T-helper 2 cell treated with Interferon-gamma antibody and Interleukin-4, amounts not matched to agents 100 ng/mL and 5 ng/mL, for 36 hours (primary cell): ENCODE results near the gene EPB41L1. TPM values are rescaled to one million over a fixed set of nuclear protein-coding genes. Genes with fewer than 3 reads are reported as not detected.

ENCODE experiments used
- intact Hi-C: fragments of 100-400 bp; cut with micrococcal nuclease; formaldehyde crosslinking; loops from one replicate; pipeline ENCODE4 v1.15.1; 2023
- total RNA-seq: library from RNA; stranded (reverse); gene quantifications from 2 replicates; pipeline ENCODE4 v1.2.3, GENCODE V29; 2022

The EPB41L1 gene
- total RNA-seq, 1 donor from 2014 or later, result not detected

DNA sequence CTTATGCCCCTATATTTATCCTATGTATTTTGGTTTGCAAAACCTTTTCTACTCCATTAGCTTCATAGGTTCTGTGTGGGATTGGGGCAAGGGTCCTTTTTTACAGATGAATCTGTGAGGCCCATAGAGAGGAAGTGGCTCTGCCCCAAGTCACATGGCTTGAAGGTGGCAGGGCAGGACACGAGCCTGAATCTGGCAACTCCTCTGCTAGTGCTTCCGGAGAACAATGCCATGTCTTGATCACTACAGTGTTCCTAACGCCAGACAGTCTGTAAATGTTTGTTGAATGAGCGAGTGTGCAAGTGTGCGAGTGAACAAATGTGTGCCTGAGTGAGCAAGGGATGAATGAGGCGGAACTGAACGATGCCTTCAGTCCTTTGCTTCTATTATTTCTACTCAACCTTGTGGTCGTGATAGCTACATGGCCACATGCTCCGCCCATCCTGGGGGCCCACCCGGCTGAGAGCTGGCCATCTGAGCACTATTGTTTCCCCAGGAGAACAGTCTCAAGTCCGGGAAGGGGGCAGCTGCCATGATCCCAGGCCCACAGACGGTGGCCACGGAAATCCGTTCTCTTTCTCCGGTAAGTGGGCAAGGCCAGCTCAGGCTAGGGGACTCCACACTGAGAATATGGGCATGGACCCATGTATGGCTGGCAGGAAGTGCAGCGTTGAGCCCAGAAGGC, 64.0 kb downstream of the EPB41L1 start:
- intact Hi-C loops, result no loop called here

DNA sequence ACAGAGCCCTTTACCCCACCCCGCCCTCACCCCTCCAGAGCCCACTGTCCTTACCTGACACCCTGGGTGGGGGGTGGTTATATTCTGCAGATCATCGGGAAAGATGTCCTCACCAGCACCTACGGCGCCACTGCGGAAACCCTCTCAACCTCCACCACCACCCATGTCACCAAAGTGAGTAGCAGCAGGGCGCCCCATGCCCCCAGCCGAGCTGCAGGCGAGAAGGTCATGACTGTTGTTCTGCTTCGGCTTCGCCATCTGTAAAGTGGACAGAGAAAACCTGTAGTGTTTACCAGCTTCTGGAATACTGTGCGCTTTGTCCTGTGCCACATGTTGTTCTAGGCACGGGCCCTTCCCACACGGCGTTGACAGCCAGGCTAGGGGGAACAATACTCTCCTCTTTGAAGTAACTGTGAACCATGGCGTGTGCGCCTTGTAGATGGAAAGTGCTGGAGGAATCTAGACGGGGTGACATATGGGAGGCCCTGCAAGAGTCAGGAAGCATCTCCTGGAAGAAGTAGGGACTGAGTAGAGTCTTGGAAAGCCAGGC, 65.2 kb downstream of the EPB41L1 start:
- intact Hi-C loops, result no loop called here

DNA sequence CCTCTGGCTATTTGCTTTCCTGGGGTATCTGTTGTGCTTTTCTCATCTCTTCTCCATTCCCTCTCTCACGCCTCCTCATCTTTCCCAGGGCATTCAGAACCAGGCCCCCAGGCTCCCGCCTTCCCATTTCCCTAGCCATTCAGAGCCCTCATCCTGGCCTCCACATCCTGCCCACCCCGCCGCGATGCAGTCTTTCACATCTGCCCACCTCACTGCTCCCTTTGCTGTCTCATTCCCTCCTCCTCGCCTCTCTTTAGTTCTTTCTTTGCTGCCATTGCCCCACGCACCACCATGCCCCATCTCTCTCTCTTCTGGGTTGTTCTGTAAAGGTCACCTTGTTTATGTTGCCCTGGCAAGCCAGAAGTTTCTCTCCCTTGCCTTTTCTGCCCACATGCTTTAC, 71.1 kb downstream of the EPB41L1 start:
- intact Hi-C loops, result no loop called here

DNA sequence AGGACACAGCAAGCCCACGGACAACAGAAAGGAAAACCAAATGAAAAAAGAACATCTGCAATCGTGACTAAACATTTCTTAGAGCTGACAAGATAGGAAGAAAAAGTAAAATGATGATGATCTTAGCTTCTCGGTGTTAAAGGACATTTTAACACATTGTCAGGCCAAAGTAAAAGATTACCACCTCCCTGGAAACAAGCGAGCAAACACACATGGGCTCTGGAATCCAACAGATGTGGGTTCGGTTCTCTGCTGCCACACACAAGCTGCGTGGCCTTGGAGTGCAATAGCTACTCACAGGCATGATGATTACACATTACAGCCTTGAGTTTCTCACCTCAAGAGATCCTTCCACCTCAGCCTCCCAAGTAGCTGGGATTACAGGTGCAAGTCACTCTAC, 74.2 kb downstream of the EPB41L1 start:
- intact Hi-C loops, result no loop called here

DNA sequence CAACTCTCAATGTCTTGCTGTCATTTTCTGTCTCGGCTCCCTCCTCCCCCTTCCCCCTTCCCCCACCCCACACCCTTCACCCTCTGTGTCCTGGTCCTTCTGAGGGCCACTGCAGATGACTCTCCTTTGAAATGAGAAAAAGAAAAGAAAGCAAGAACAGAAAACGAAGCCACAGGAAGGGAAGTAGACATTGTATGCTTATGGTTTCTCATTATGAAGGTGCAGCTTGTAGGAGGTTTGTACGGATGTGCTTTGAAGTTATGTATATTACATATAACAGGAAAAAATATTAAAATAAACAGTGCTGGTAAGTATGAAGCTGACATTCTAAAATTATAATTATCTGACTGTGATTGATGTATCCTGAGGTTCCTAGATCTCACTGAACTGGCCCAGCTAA, 75.5 kb downstream of the EPB41L1 start:
- intact Hi-C loops, result no loop called here

DNA sequence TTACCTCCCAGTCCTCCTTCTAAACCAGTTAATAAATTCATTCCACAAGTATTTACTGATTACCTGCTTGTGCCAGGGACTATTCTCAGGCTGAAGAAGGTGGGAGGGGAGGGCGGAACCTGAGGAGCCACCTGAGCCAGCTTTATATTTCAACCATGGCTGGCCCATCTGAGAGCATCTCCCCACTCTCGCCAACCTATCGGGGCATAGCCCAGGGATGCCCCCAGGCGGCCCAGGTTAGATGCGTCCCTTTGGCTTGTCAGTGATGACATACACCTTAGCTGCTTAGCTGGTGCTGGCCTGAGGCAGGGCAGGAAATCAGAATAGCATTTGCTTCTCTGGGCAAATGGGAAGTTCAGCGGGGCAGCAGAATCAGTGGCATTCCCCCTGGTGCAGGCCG, 76.8 kb downstream of the EPB41L1 start:
- intact Hi-C loops, result no loop called here

DNA sequence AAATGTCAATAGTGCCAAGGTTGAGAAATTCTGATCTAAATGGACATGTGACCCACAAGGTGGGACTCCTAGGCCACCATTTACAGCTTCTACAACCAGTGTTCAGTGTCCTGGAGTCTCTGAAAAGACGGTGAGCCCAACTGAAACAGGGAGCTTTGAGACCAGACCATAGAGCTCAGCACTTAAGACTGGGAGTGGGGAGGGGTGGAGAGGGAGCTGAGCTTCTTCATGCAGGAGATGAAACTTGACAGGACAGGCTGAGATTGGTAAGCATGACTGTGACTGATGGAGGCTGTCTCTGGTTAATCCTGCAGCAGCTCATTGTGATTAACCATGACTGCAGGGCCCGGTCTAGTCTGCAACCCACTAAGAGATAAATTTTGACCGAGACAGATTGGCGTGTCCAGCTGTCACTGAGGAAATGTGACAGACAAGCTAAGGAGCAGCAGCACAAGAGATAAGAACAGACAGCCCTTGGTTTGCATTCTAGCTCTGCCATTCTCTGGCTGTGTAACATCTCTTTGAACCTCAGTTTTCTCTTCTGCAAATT, 80.3 kb downstream of the EPB41L1 start:
- intact Hi-C loops, result loop anchor here (5.0 kb wide), 1 partner anchor 493 kb away; the partner anchor contains the start of gene RBM39

DNA sequence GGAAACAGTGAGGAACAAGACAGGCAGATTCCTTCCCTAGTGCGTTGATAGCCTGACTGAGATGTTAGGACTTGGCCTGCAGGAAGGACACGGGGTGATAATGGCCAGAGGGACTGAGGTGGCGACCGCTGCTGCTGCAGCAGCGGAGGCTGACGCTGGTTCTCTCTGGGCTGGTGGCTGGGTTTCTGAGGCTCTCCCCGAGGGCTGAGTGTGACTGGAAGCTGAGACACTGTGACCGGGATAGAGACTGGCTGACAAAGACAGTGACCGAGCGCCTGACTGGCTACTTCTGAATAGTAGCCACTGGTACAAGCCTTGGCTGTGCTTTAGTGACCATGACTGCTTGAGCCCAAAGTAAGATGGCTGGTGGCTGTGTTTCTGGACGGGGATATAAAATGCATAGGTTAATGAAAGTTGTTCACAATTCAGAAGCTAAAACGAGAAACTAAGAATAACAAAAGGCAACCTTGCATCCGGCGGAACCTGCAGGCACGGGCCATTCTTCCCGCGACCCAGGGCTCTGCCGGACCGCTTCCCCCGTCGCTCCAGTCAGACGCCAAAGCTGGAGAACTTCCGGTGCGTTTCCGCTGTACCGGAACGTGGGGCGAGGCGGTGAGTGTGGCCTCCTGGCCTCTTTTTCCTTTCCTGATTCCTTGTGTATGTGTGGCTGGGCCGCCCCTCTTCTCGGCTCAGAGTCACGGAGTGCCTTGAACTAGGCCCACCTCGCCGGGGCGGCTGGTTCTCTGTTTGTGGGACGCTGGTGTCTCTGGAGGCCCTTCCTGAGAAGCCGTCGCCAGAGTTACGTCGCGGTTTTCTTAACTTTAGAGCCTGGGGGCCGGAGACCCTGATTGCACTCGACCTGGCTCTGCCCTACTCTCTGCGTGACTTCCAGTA, 81.6 kb downstream of the EPB41L1 start, which contains the start of gene AAR2:
Gene AAR2, plus strand, starts transcription at position 587 of the 894 bp plus-strand sequence. CDS start 3,391 bp downstream, outside the sequence.
- intact Hi-C loops, result loop anchor here (5.0 kb wide), 1 partner anchor 494 kb away; the partner anchor contains the start of gene RBM39

DNA sequence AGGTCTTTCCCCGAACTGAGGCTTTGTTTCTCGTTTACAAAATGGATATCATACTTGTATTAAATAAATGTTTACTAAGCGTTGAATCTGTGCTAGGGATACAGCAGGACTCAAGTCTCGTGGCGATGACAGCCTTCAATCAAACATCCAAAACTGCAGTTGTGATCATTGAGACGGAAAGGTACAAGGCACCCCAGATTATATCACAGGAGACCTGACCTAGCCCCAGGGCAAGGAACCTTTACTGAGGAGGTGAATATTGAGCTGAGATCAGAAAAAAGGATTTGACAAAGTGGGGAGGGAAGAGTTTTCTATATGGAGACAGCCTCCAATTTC, 82.2 kb downstream of the EPB41L1 start:
- intact Hi-C loops, result loop anchor here (5.0 kb wide), 1 partner anchor 494 kb away; the partner anchor contains the start of gene RBM39

DNA sequence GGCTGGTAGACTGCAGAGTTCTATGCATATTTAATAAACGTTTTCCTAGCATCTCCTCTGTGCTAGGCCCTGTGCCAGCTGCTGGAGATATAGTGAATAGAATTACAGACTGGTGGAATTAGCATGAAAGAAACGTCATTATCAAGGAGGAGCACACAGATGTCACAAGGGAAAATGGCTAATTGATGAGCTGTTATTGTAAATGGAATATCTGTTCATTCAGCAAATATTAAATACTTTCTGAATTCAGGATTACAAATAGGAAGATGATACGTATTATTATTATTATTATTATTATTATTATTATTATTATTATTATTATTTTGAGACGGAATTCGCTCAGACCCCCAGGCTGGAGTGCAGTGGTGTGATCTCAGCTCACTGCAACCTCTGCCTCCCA, 82.9 kb downstream of the EPB41L1 start:
- intact Hi-C loops, result loop anchor here (5.0 kb wide), 1 partner anchor 495 kb away; the partner anchor contains the start of gene RBM39

DNA sequence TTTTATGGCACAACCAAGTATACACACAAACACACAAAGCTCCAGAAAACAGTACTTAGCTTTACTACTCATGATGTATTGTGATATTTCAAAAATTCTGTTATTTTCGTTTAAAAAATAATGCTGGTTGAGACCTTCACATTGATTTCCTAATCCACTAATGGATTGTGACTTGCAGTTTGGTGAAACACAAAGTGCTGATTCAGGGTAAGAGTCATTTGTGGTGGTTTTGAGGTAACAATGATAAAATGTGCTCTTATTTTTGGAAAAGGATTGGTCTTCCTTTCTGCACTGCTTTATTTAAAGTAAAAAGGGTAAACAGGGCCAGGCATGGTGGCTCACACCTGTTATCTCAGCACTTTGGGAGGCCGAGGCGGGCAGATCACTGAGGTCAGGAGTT, 83.6 kb downstream of the EPB41L1 start:
- intact Hi-C loops, result loop anchor here (5.0 kb wide), 1 partner anchor 496 kb away; the partner anchor contains the start of gene RBM39

DNA sequence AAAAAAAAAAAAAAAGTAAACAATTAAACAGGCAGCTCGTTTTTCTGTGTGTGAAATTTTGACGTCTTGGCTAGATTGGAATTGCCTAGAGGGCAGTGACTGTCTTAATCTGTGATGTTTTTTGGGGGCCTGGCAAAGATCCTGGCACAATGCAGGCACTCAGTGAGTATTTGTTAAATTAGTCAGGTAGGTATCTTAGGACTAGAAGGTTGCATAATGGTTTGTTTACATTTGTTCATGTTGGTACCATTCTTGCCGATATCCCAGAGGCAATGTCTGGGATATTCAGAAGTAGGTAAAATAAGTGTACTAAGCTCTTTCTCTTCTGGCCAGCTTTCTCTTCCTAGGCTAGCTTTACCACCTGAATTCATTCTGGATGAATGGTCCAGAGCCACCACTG, 84.2 kb downstream of the EPB41L1 start:
- intact Hi-C loops, result loop anchor here (5.0 kb wide), 1 partner anchor 496 kb away; the partner anchor contains the start of gene RBM39

DNA sequence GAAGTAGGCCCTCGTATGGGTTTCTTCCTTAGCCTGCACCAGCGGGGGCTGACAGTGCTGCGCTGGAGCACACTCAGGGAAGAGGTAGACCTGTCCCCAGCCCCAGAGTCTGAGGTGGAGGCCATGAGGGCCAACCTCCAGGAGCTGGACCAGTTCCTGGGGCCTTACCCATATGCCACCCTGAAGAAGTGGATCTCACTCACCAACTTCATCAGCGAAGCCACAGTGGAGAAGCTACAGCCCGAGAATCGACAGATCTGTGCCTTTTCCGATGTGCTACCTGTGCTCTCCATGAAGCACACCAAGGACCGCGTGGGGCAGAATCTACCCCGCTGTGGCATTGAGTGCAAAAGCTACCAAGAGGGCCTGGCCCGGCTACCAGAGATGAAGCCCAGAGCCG, 85.5 kb downstream of the EPB41L1 start:
- intact Hi-C loops, result no loop called here

DNA sequence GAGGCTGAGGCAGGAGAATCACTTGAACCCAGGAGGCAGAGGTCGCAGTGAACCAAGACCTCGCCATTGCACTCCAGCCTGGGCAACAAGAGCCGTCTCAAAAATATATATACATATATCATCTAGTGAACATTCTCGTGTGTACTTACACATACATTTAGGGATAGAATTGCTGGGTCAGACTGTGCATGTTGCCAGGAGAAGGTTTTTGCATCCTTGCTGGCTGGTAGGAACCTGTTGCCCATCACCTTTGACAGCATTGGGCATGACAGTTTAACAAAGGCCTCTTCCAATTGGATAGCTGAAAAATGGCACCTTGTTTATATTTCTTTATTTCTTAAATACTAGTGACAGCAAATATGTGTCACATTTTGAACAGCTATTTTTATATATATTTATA, 87.1 kb downstream of the EPB41L1 start:
- intact Hi-C loops, result no loop called here

DNA sequence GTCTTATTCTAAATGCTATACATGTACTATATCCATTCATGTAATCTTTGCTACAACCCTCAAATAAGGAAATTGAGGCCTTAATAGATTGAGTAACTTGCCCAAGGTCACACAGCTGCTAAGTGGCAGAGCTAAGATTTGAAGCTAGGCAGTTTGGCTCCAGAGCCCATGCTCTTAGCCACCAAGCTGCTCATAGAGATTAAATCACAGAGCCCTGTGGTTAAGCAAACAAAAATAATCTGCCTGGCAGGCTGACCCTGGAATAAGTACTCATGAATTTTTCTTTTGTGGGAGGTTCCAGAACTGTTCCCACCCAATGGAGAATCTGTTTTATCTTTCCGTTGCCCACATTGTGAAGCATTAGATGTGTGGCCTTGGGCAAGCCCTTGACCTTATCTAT, 89.2 kb downstream of the EPB41L1 start:
- intact Hi-C loops, result no loop called here

DNA sequence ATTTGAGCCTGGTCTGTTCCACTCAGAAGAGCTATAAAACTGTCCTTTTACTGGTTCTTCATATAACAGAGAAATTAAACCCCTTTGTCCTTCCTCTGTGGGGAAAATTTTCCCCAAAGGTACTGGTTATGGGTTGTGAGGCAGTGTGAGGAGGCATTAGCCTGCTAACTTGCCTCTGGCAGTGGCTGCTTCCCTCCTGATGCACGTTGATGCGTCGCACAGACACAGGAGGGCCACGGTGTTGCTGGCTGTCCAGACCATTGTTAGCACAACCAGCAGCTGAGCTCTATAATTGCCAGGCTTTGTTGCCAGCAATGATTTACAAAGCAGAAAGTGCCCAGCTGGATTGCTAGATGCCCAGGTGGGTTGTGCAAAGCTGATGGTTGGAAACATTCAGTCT, 91.9 kb downstream of the EPB41L1 start:
- intact Hi-C loops, result no loop called here

DNA sequence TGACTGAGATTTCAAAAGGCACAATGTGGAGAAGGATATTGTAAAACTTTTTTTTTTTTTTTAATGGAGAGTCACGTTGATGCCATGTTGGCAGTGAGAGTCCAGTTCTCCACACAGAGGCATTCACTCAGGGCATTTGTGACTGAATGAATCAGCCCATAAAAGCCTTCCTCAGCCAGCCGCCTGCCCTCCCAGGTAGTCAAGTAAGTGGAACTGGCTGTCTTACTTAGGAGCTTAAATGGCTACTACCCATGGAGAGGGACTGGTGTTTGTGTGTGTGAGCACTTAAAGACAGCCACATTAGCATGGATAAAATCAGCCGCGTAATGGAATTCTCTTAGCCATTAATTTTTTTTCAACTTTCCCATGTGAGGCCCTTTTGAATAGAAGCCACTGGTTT, 94.3 kb downstream of the EPB41L1 start:
- intact Hi-C loops, result no loop called here

DNA sequence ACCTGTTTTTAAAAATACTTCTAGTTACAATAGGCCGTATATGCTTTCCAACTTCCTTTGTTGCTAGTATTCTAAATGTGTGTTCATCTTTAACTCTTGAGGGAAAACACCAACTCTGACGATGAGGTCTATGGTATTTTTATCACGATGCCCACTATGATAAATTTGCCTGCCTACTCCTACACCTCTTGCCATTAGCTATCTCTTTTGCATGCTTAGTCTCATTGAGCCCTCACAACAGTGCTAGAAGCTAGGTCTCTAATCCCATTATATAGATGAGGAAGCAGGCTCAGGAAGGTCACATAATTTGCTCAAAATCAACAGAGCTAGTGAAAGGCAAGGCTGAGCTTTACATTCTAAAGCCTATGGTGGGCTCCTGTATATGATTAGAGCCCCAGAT, 94.9 kb downstream of the EPB41L1 start:
- intact Hi-C loops, result no loop called here

DNA sequence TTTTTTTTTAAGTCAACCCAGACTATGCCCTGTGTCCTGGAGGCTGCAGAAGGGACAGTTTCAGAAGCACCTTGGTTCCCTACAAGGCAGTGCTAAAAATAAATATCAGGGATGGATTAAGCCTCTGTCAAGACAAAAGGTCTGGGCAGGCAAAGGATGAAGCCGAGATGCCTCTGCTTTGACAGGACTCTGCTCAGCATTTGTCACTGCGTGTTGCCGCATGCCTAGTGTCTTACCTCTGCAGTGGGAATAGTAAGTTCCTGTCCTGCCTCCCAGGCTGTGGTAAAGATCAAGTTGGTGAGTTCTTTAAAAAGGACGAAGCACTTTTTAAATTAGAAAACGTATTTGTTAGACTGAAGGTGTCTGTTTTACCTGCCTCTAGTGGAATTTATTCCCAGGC, 96.9 kb downstream of the EPB41L1 start:
- intact Hi-C loops, result no loop called here

DNA sequence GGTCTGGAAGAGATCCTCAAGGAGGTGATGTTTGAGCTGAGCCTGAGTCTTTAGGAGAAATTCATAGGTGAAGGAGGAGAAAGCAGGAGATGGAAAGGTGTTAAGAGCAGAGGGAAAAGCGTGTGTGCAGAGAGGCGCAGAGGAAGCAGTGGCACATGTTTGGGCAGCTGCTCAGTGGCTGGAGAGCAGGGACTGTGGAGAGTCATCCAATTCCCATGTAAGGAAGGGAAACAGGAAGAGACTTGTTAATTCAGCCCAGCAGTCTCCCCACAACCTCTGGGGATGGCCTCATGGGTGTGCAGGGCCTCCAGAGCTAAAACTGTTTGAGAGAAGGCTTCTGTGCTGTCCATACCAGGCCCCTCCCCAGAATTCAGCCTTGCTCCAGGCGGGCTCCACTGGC, 98.0 kb downstream of the EPB41L1 start:
- intact Hi-C loops, result no loop called here

DNA sequence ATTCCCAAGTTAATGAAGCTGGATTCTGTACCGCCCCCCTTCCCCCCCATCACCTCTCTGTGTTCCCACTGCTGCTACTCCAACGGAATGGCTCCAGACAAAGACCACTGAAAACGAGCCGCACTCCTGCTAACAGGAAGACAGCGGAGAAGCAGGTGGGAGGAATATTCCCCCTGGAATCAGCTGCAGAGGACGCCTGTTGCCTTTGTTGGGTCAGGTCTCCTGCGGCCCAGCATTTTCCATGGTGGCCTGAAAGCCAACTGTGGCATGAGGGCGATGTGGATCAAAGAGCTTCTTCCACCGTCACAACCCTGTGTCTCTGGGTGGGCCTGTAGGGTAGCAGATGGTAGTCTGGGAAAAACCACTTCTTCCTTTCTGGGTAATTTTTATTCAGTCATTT, 98.5 kb downstream of the EPB41L1 start:
- intact Hi-C loops, result no loop called here

DNA sequence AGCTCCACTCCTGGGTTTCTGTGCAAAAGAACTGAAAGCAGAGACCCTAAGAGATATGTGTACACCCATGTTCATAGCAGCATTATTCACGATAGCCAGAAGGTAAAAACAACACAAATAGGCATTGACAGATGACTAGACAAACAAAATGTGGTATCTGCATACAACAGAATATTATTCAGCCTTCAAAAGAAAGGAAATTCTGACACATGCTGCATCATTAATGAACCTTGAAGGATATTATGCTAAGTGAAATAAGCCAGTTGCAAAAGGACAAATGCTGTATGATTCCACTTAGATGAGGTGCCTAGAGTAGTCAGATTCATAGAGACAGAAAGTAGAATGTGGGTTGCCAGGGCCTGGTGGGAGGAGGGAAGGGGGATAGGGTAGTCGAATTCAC, 99.5 kb downstream of the EPB41L1 start:
- intact Hi-C loops, result no loop called here
